Ovary (tissue), 9 donors: Measurements from ENCODE around the gene MIEN1. TPM values are rescaled to one million over a fixed set of nuclear protein-coding genes. Genes with fewer than 3 reads are reported as not detected.

Source experiments
- DNase-seq, 5 donors: peaks; one replicate each; pipeline ENCODE4 v3.0.0-alpha.2; 2019 to 2020
- H3K27ac ChIP-seq, 2 donors: fragments of 200-600 bp; one replicate each; pipeline versions ENCODE4 v1.5.1 to v1.8.0; 2019 to 2022
- H3K27me3 ChIP-seq: fragments of 200-600 bp; one replicate; pipeline ENCODE4 v1.8.0; 2022
- H3K36me3 ChIP-seq: fragments of 200-600 bp; sonication (generic); one replicate; pipeline ENCODE4 v1.5.1; 2019
- H3K4me1 ChIP-seq: one replicate; pipeline ENCODE4 v1.8.1; 2013; ENCODE audit warnings: mild to moderate bottlenecking, moderate library complexity; ENCODE audit not compliant: insufficient read depth
- H3K4me3 ChIP-seq: fragments of 200-600 bp; sonication (generic); one replicate; pipeline ENCODE4 v1.5.1; 2017
- H3K9me3 ChIP-seq, 2 donors: fragments of 200-600 bp in 1 of 2; sonication (generic) in 1 of 2; one replicate each; pipeline versions ENCODE4 v1.5.1 to v1.8.1; 2013 to 2019; ENCODE audit warnings: mild to moderate bottlenecking in 1 of 2, moderate library complexity in 1 of 2
- CTCF ChIP-seq, 3 donors: fragments of 450-650 bp in 2 of 3; fragments of 200-600 bp in 1 of 3; IDR thresholded peaks; one replicate each; pipeline versions ENCODE4 v1.5.1 to v1.8.0; 2016 to 2022; ENCODE audit warnings: antibody characterized with exemption in 3 of 3, mild to moderate bottlenecking in 1 of 3
- EP300 ChIP-seq: sonication (generic); formaldehyde crosslinking; IDR thresholded peaks from one replicate; pipeline ENCODE4 v1.6.1; 2017; ENCODE audit warnings: antibody characterized with exemption
- POLR2A ChIP-seq: fragments of 450-650 bp; IDR thresholded peaks from one replicate; pipeline ENCODE4 v1.6.1; 2017; ENCODE audit warnings: antibody characterized with exemption, mild to moderate bottlenecking, moderate library complexity
- WGBS, 3 donors: extraction: QIAGEN DNeasy Blood & Tissue Kit in 1 of 3; methylation state at CpG; one replicate each; pipeline versions ENCODE4 v1.1.5 to v1.1.7; 2013 to 2017; 5-methylcytosine and 5-hydroxymethylcytosine counted together
- intact Hi-C, 4 donors: fragments of 100-400 bp; cut with DNase I; formaldehyde crosslinking; loops; one replicate each; pipeline versions ENCODE4 v1.11.0 to v1.15.1; 2022 to 2023
- polyA plus RNA-seq, 2 donors: library from polyadenylated mRNA; stranded (reverse); fragments of 200-250 nt in 1 of 2; fragments of 350-450 nt in 1 of 2; fragmentation: Illumina TruSeq in 1 of 2; extraction: RNeasy Lipid Tissue Mini Kit (QIAGEN cat#74804) in 1 of 2; gene quantifications; one replicate each; pipeline ENCODE4 v1.2.3, GENCODE V29; 2013 to 2014
- total RNA-seq, 7 donors: library from RNA; depleted of rRNA in 2 of 7; stranded (reverse); fragments of >200 nt in 2 of 7; fragmentation: NEBNext Ultra II Directional in 3 of 7; extraction: Animal tissue kit (Norgen Biotek cat#: 25700) in 3 of 7; gene quantifications; one replicate each; pipeline versions ENCODE4 v1.1.0 to v1.2.4, GENCODE V29; 2016 to 2023
- donor health status: DM: no; HTN: no; CAD: no; lungs with moderate emphysema.
- donor health status: DM: no; HTN: no; CAD: no.
- donor health status: Bipolar disorder and iron deficiency.
- donor health status: DM: yes; HTN: yes; CAD: no.
- donor health status: DM: no; HTN: no; CAD: no.
- donor health status: DM: yes; HTN: yes; CAD: no.

The MIEN1 gene
- total and polyA plus RNA-seq, 9 donors = 20.2 to 64.9 (median 25.5) TPM

GRCh38 chr17:39716879-39717536 lies 13.3 kb downstream of the MIEN1 start:
- Histone ChIP-seq H3K27ac (no peak overlapping the region), H3K4me1 (no peaks in the 10 kb centered on the region), H3K36me3 (no peaks in the 10 kb centered on the region), H3K27me3 (no peaks in the 10 kb centered on the region), H3K4me3 (no peak overlapping the region), H3K9me3 (no peaks in the 10 kb centered on the region)
- no peak for TF ChIP-seq EP300
- no peak for TF ChIP-seq POLR2A
- no peak for TF ChIP-seq CTCF (IDR thresholded peaks at IDR 0.05)
- WGBS, 3 donors = 80 to 83% (median 83%) methylated on average over 11 of the region's 11 CpGs
- intact Hi-C loops = no loop called here
- DNase-seq = no peak

GRCh38 chr17:39716073-39716818 lies 14.1 kb downstream of the MIEN1 start:
- no peak overlapping the region for H3K4me3 ChIP-seq
- intact Hi-C loops = no loop called here
- no peaks in the 10 kb centered on the region for H3K9me3 ChIP-seq
- no peak for DNase-seq
- H3K36me3 ChIP-seq = no peaks in the 10 kb centered on the region
- no peak overlapping the region for H3K27ac ChIP-seq
- no peaks in the 10 kb centered on the region for H3K4me1 ChIP-seq
- WGBS, 3 donors = 93 to 94% (median 94%) methylated on average over 15 of the region's 15 CpGs
- no peak for TF ChIP-seq EP300
- TF ChIP-seq CTCF (IDR thresholded peaks at IDR 0.05) = no peak
- TF ChIP-seq POLR2A = no peak
- H3K27me3 ChIP-seq = no peaks in the 10 kb centered on the region

GRCh38 chr17:39715375-39716072 lies 14.8 kb downstream of the MIEN1 start:
- no peaks in the 10 kb centered on the region for H3K4me1 ChIP-seq
- H3K9me3 ChIP-seq = no peaks in the 10 kb centered on the region
- H3K4me3 ChIP-seq = no peak overlapping the region
- TF ChIP-seq EP300 (no peak), POLR2A (no peak), CTCF (IDR thresholded peaks at IDR 0.05) (no peak)
- H3K36me3 ChIP-seq = no peaks in the 10 kb centered on the region
- DNase-seq = no peak
- intact Hi-C loops = no loop called here
- H3K27me3 ChIP-seq = no peaks in the 10 kb centered on the region
- H3K27ac ChIP-seq = no peak overlapping the region
- 92 to 94% (median 94%) methylated on average over 18 of the region's 18 CpGs for WGBS, 3 donors

- no peak for TF ChIP-seq CTCF (IDR thresholded peaks at IDR 0.05)
- no peak for TF ChIP-seq EP300
- TF ChIP-seq POLR2A = no peak
- Histone ChIP-seq H3K36me3 (no peaks in the 10 kb centered on the region), H3K9me3 (no peaks in the 10 kb centered on the region), H3K27ac (no peak overlapping the region), H3K27me3 (no peaks in the 10 kb centered on the region), H3K4me3 (no peak overlapping the region), H3K4me1 (no peaks in the 10 kb centered on the region)
- 90 to 93% (median 93%) methylated on average over 4 of the region's 4 CpGs for WGBS, 3 donors
- DNase-seq = no peak
- intact Hi-C loops = no loop called here
Measured at GRCh38 chr17:39714234-39714633, 16.1 kb downstream of the MIEN1 start.
